Renal cortex interstitium (tissue), 11 donors: ENCODE measurements around the gene KCNIP3. TPM values are rescaled to one million over a fixed set of nuclear protein-coding genes. Genes with fewer than 3 reads are reported as not detected.
A peak's percentile ranks its signal among the peaks of the same experiment; 100 is the strongest.
"Not testable (repeated sequence)": the region's sequence is repeated elsewhere in the genome, so short reads cannot be mapped to it uniquely, and the experiment has no call there.

ENCODE experiments used
- DNase-seq, 11 donors: peaks; one replicate each; pipeline ENCODE4 v3.0.0-alpha.2; 2013; ENCODE audit warnings: low read depth in 9 of 11, low spot score in 4 of 11; ENCODE audit errors: extremely low read depth in 1 of 11
- polyA plus RNA-seq, 3 donors: library from polyadenylated mRNA; unstranded; fragments of 120-200 nt; gene quantifications; one replicate each; pipeline ENCODE4 v1.2.1, GENCODE V29; 2013; ENCODE audit not compliant: insufficient read length in 3 of 3

Gene KCNIP3
- polyA plus RNA-seq, 3 donors, result 12.4 to 22.4 (median 16.5) TPM

DNA sequence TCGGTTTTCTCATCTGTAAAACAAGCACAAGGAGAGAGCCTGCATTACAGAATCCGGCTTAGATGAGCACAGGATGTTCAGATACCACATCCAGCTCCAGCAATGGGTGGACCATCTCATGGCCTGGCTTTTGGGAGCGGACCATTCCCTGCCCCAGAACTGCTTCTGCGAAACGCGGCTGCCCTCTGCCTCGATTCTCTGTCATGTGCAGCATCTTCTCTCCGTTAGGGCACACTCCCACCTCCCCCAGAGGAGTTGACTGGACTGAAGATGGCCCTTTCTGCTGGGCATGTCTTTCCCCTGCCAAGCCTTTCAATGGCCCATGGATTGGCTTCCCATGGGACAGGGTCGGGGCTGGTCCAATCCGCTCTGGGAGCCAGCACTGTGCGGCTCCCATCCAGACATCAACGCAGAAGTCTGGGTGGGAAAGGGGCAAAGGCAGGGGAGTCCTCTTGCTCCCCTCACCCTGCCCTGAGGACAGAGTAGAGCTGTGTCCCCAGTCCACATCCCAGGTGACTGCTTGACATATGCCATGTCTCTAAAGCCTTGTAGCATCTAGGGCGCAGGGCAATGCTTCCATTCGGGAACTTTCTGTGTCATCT lies 91.0 kb downstream of the KCNIP3 start:
- no peak for DNase-seq

- DNase-seq, result no peak
These were observed 91.7 kb downstream of the KCNIP3 start for GRCh38 chr2:95388856-95389244.

DNA sequence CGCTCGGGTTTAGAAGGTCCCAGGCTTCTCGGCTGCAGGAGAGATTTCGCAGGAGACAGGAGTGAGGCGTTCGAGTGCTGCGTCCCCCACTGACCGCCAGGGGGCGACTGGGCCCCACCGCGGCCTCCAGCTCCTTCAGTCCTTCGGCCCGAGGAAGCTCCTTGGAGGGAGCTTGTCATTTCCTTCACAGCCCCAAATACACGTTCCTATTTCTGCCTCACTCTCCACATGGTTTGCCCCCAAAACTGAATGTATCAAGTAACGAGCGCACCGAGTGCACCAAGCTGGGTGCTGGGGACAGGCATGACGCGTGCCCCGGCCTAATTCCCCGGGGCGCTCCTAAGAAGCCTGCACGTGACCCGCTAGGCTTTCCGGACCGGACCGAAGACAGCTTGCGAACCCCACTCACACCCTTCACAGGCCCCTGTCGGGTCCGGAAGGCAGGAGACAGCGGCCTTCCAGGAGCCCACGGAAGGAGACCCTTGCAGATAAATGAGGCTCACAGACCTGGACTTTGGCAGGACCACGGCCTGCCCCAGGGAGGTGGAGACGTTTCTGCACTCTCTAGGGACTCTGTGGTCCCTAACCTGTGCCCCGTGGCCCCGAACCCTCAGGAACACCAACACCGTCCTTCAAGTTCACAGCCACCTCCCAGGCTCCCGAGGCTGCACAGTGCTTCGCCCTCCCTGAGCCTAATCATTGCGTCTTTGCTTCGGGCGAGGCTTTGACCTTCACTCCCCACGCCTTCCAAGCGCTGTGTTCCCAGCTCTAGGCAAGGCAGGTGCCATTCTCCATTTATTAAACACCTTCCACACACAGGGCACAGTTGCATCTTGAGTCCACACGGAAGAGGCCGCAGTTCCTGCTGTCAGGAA lies 92.3 kb downstream of the KCNIP3 start:
- DNase-seq, result peak in 3 of 11 donors; percentile 21 to 51 (median 46)

GRCh38 chr2:95390272-95390880 lies 93.2 kb downstream of the KCNIP3 start:
- no peak for DNase-seq

GRCh38 chr2:95390881-95391321 lies 93.8 kb downstream of the KCNIP3 start:
- no peak for DNase-seq

DNA sequence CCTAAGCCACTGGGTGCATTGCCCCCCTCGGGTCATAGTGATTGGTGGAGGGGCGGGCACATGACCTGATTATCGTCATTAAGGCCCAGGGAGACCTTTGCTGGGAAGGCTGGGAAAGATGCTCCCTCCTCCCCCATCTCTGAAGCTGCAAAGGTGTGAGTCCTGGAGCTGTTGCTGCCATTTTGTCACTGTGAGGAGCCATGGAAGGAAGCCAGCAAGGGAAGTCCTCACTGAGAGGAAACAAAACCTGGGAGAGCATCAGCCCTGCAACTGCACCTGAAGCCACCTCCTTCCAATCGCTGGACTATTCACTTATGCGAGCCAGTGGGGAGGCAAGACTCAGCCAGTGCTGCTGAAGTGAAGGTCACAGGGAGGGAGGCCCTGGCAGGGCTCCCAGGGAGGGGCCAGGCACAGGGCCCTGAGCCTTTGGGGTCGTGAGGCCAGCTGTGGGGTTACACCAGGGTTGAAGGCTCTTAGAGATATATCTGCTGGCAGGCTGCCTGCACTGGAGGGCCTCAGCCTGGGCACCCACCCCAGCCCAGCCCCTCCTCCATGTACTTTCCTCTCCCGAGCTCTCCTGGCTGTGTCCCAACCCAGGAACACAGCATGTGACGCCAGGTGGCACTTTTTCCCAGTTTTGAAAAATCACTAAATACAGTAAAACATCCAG lies 94.6 kb downstream of the KCNIP3 start:
- DNase-seq, result no peak

DNA sequence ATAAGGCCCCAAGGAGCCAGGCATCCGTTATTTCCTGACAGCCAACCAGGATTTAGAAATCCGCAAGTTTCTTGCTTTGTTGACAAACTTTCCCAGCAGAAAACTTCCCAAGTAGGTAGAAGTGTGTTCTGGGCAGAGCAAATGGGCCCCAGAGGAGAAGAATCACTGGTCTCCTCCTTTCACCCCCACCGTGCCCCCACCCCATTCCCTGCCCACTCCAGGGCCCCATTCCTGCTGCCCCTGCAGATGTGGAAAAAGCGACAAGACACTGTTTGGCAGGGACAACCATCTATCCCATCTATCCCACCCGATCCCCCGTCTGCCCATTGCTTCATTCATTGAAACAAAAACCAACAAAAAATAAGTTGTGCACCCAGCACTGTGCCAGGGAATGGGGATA lies 95.2 kb downstream of the KCNIP3 start:
- no peak for DNase-seq

DNA sequence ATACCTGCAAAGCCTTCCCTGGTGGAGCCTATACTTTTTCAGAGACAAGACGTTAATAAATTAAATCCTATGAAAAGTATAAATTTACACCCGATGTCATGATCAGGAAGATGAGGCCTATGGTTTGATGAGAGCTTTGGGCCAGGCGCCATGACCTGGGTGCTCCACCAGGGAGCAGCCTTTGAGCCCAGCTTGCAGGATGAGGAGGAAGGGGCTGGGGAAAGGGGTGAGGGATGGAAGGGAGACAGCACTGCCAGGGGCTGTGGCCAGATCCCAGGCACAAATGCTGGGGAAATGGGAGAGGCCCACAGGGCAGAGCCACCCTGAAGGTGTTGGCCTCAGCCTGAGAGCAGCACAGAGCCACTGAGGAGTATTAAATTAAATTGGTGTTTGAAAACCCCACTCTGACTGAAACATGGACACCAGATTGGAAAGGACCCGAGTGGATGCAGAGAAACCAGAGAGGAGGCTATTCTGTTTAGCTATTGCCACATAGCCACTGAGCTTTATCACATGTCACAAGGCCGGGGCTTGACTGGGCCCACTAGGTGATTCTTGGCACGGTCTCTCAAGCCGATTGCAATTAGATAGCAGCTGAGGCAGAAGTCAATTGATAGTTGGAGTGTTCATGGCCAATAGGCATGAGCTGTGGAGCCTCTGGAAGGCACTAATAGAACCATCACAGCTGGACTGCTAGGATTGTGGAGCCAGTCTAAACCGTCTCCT lies 95.7 kb downstream of the KCNIP3 start:
- no peak for DNase-seq

- DNase-seq, result no peak
These were observed 96.8 kb downstream of the KCNIP3 start for GRCh38 chr2:95393901-95394300.

DNA sequence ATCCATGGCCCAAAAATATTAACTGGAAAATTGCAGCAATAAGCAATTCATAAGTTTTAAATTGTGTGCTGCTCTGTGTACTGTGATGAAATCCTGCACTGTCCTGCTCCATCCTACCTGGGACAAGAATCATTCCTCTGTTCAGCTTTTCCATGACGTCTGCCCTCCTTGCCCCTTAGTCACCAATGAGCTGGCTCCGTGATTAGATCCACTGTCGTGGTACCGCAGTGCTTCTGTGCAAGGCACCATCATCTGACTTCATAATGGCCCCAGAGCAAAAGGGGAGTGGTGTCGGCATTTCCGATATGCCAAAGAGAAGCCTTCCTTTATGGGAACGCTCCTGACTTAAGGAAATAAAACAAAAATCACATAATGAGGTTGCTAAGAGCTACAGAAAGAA lies 101.9 kb downstream of the KCNIP3 start:
- no peak for DNase-seq

DNA sequence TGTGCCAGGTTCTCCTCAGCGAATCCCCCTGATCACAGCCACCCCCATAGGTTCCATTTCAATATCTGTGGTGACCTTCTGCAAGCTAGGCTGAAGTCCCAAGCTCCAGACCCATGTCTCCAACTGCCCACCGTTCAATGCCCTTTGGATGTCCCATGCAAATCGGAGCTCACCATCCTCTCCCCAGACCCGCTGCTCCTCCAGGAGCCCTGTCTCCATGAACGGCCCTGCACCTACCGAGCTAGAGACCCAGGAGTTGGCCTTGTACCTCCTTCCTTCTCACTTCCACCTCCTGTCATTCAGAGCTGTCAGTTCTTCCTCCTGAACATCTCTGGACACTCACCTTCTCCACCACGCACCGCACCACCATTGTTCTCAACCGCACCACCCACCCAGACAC lies 104.3 kb downstream of the KCNIP3 start:
- no peak for DNase-seq

DNA sequence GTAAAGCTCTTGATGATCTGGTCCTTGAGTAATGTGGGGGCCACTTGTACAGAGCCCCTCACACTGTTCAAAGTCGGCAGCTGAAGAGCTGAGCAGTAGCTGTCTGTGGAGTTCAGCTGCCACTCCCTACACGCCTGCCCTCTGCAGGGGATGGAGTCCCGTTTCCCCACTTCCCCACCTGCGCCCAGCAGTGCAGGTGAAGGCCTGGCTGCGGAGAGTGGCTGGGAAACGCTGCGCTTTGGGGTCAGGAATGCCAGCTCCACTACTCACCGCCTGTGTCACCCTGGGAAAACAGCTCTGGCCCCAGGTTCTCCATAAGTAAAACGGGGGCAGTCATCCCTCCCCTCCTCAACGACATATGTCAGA lies 104.8 kb downstream of the KCNIP3 start:
- DNase-seq, result not testable (repeated sequence)

DNA sequence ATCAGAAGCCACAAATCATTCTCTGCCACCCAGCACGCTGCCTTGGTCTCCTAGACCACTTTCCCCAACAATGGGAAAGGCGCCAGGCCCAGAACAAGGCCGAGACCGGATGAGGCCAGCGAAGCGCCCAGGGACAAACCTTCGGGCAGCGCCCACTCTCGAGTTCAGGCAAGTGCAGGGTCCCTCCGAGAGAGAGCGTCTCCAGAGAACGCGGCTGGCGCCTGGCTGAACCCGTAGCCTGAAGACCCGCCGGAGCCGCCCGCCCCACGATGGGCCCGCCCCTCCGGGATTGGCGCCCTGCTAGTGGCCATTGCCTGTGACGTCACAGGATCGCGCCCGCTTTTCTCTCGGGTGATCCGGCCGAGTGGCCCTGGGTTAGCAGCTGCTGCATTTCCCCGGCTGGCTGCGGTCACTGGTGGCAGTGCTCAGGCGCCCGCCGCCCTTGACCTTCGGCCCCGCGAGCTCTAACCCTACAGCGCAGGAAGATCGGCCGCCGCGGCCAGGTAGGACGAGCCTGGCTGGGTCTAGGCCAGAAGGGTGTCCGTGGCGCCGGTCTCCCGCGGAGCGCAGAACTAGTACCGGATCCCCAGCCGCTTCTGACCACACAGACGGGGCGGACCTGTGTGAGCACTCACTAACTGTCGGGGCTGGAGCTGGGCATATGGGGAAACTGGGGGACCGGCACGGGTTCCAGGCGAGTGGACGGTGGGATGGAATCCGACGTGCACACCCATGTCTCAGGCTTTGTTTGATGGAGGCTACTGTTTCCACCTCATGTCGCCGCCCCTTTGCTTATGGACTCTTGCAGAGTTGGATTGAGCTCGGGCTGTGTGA lies 105.4 kb downstream of the KCNIP3 start, which contains the start of gene FAHD2A:
Gene FAHD2A (plus strand): TSS at position 339 of the 834 bp plus-strand sequence. CDS start 2,851 bp downstream, outside the sequence.
- peak; percentile 84 to 95 (median 92) for DNase-seq

DNA sequence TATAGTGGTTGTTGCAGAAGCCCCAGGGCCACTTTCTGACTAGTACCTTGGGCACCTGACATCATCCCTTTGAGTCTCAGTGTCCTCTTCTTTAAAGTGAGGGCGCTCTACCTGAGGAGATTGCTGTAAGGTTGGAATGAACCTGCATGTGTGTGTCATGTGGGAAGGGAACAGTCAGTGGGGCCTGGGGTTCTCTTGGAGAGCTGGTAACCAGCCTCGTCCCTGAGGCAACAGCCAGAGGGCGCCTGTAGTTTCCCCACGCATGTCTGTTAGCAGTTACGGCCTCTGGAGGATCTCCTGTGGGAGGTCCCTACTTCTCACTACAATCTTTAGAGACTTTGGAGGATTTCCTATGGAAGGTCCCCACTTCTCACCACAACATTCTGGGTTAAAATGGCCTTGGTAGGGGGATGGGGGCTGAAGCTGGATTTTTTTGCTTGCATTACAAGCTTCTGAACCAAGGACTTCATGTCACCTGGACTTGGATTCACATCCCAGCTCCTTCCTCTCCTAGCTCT lies 106.1 kb downstream of the KCNIP3 start:
- DNase-seq, result not testable (repeated sequence)

DNA sequence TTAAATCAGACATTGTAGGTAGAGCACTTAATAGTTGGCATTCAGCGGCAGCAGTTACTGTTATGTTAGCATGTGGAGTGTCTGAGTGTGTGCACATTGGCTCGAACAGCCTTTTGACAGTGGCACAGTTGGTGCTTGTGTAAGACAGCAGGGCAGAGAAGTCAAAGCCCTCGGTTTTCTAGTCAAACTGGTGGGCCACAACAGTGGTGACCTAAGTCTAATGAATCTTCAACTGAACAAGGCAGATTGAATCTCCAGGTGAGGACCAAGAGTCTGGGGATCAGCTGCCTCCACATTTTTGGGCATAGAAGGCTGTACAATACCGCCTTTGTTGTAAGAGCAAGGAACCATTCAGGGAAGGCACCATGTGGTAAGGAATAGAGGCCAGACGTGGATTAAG lies 106.7 kb downstream of the KCNIP3 start:
- not testable (repeated sequence) for DNase-seq

DNA sequence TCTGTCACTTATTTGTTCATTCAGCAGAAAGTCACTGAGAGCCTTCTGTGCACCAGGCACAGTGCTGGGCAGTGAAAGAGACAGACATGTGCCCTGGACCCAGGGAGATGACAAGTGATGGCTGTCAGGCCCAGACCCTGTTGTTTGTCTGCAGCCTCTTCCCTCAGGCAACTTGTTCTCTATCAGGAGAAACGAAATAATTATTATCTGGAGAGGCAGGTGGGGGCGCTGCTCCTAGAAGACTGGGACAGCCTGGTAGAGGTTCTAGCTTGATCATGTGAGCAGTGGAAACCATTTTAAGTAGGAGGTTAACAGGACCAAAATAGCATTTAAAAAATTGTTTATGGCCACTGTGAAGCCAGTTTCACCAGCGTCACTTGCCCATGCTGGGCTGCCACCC lies 107.5 kb downstream of the KCNIP3 start:
- not testable (repeated sequence) for DNase-seq

GRCh38 chr2:95411239-95411638 lies 114.1 kb downstream of the KCNIP3 start:
- DNase-seq, result not testable (repeated sequence)
